ENCODE measurements around the gene KCMF1.

The KCMF1 gene

DNA sequence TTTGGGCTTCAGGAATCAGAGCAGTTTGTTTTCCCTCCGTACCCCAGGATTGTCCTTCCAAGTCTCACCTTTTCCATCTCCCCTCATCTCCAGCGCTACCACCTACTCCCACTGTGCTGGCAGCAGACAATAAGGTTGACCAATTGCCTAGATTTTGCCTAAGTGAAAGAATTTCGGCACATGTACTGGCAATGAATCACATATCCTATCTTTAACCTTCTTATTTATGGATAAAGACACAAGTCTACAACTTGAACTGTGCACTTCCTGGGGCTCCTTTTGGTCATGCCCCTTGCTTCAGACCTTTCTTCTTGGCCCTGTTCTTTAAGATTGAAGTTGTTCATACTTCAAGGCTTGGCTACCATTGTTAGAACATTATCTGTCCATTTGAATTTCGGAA is 71.4 kb downstream of the KCMF1 start:
- DNase-seq (ENCODE audit: low read depth) = no peak
- TF ChIP-seq, protein P1, sequence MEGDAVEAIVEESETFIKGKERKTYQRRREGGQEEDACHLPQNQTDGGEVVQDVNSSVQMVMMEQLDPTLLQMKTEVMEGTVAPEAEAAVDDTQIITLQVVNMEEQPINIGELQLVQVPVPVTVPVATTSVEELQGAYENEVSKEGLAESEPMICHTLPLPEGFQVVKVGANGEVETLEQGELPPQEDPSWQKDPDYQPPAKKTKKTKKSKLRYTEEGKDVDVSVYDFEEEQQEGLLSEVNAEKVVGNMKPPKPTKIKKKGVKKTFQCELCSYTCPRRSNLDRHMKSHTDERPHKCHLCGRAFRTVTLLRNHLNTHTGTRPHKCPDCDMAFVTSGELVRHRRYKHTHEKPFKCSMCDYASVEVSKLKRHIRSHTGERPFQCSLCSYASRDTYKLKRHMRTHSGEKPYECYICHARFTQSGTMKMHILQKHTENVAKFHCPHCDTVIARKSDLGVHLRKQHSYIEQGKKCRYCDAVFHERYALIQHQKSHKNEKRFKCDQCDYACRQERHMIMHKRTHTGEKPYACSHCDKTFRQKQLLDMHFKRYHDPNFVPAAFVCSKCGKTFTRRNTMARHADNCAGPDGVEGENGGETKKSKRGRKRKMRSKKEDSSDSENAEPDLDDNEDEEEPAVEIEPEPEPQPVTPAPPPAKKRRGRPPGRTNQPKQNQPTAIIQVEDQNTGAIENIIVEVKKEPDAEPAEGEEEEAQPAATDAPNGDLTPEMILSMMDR (IDR thresholded peaks at IDR 0.05; ENCODE audit: insufficient read depth, low read depth, low read length, missing control alignments) = no peak
- H3K4me3 ChIP-seq (ENCODE audit: low read length) = no peak overlapping the region

DNA sequence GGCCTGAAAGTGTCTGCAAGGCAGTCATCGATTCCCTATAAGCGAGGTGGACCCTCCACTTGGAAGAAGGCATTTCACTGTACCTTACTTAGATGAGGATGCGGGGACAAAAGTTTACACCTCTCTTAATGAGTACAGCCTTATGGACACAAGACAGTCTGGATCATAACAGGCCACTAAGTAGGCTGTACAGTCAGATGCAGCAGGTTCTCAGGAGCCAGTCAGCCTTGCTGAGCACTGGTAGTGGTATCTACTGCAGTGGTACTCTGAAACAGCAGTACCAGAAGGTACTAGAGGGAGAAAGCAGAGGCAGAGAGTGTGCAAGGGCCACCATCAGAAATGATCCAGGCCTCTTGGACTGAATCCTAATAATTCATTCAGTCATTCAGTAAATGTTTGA is 77.6 kb downstream of the KCMF1 start:
- H3K4me3 ChIP-seq (ENCODE audit: low read length) = no peak overlapping the region
- TF ChIP-seq, protein P1 (IDR thresholded peaks at IDR 0.05; ENCODE audit: insufficient read depth, low read depth, low read length, missing control alignments) = no peak
- DNase-seq (ENCODE audit: low read depth) = no peak

DNA sequence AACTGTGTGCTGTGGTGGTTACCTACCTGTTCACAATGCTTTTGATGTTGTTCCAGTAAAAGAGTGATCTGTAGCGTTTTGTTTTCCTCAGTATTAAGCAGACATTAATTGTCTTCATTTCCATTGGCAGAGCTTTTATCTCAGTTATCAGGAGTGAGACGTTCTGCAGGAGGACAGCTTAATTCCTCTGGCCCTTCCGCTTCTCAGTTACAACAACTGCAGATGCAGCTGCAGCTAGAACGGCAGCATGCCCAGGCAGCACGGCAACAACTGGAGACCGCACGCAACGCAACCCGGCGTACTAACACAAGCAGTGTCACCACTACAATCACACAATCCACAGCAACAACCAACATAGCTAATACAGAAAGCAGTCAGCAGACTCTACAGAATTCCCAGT is 78.3 kb downstream of the KCMF1 start:
- TF ChIP-seq, protein P1 (IDR thresholded peaks at IDR 0.05; ENCODE audit: insufficient read depth, low read depth, low read length, missing control alignments) = no peak
- no peak overlapping the region for H3K4me3 ChIP-seq (ENCODE audit: low read length)

DNA sequence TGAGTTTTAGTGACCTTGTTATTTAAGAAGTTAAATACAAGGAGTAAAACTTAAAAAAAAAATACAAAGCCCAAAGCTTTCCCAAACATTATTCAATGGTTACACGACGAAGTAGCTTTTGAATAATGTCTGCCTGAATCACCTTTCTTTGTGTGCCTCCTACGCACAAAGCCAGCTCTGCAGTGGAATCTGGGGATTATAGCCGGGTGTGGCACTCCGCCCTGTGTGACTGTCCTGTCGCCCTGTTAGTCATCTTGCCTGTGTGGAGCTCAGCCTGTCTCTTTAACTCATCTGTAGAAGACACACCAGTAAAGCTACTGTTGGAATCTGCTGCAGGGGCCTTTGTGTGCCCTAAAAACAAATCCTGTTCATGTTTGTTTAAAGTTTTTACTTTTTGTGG is 82.8 kb downstream of the KCMF1 start:
- TF ChIP-seq, protein P1 (IDR thresholded peaks at IDR 0.05; ENCODE audit: insufficient read depth, low read depth, low read length, missing control alignments) = no peak
- no peak overlapping the region for H3K4me3 ChIP-seq (ENCODE audit: low read length)
- peak; percentile 90 for DNase-seq (ENCODE audit: low read depth)

More for the DNA sequence above, 78.3 kb downstream of the KCMF1 start:
- no peak for DNase-seq (ENCODE audit: low read depth)

DNA sequence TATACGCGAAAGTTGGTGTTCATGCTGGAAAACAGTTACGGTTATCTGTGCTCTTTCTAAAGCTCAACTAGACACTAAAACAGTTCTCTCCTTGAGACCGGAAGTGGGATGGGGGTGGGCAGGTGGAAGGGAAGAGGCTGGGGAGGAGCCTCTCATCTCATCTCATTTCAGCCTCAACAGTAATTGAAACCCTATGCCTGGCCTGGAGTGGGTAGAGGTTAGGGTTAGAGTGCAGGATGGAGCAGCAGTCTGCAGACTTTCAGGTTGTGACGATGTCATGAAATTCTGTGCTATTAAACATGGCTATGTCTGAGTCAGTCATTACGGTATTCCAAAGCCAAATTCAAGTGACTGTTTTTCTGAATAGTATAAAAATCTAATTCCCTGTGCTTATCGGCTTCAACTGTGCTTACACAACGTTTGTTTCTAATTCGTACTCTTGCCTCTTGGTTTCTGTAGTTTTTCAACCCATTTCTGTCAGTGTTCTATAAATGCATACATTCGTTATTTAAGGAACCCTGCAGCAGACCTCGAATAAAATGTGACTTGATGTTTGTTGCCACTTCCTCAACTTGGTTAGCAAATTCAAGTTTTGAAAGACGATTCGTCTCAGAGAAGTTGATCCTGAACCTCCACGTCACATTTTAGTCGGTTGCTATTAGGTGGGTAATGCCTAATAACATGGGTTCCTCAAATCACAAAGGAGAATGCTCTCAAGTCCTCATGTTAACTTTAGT is 86.4 kb downstream of the KCMF1 start:
- H3K4me3 ChIP-seq (ENCODE audit: low read length) = no peak overlapping the region
- no peak for DNase-seq (ENCODE audit: low read depth)
- TF ChIP-seq, protein P1 (IDR thresholded peaks at IDR 0.05; ENCODE audit: insufficient read depth, low read depth, low read length, missing control alignments) = no peak

DNA sequence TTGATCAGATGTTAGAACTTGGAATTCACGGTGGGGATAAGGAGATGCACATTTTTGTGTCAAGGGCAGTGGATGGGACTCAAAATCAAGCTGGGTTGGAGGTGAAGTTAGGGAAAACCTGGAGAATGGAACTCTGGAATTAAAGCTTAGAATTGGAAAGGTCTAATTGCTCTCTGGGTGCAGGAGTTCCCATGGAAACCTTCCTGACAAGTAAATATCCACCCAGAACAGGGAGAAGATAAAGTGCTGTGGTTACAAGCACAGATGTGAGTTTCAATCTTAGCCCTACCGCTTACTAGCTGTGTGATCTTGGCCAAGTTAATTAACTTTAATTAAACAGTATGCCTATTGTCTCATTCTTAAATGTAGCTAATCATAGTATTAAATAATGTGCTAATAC is 90.9 kb downstream of the KCMF1 start:
- no peak overlapping the region for H3K4me3 ChIP-seq (ENCODE audit: low read length)
- no peak for DNase-seq (ENCODE audit: low read depth)
- TF ChIP-seq, protein P1 (IDR thresholded peaks at IDR 0.05; ENCODE audit: insufficient read depth, low read depth, low read length, missing control alignments) = no peak

DNA sequence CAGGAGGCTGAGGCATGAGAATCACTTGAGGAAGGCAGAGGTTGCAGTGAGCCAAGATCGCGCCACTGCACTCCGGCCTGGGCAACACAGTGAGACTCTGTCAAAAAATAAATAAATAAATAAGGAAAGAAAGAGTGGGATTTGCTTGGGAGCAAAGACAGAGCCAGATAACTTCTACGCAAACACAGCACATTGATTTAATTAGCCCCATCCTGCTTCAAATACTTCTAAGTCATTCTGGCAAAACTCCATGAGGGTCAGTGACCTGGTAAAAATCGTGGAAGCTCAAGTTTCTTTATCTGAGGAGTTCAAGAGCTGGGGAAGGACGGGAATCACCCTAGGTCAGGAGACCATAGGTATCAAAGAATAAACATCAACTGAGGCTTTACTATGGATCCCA is 91.6 kb downstream of the KCMF1 start:
- H3K4me3 ChIP-seq (ENCODE audit: low read length) = no peak overlapping the region
- TF ChIP-seq, protein P1 (IDR thresholded peaks at IDR 0.05; ENCODE audit: insufficient read depth, low read depth, low read length, missing control alignments) = no peak
- DNase-seq (ENCODE audit: low read depth) = no peak
